K562 (cell line): ENCODE measurements around the gene MYBPC3. TPM values are rescaled to one million over a fixed set of nuclear protein-coding genes. Genes with fewer than 3 reads are reported as not detected.

Experiments
- CBX8 ChIP-seq: fragments of 200-600 bp; sonication (generic); IDR thresholded peaks from 2 replicates; pipeline ENCODE4 v1.6.1; 2012; ENCODE audit warnings: borderline replicate concordance, mixed run types, low read depth, mild to moderate bottlenecking, moderate library complexity, mixed read lengths, low read length, control low read depth, inconsistent platforms; ENCODE audit not compliant: poor library complexity, severe bottlenecking; ENCODE audit errors: extremely low read depth
- CHD4 ChIP-seq: fragments of 200-600 bp; sonication (generic); IDR thresholded peaks from 3 replicates; pipeline ENCODE4 v1.6.1; 2012; ENCODE audit warnings: low read depth, mild to moderate bottlenecking, mixed read lengths, low read length, inconsistent platforms; ENCODE audit not compliant: insufficient read depth, insufficient replicate concordance, poor library complexity, severe bottlenecking
- CLOCK ChIP-seq: fragments of 250-450 bp; sonication (Bioruptor Pico); IDR thresholded peaks from 2 replicates; pipeline ENCODE4 v1.4.0; 2020; ENCODE audit warnings: mild to moderate bottlenecking, moderate library complexity, borderline replicate concordance
- DACH1 ChIP-seq: fragments of 450-650 bp; IDR thresholded peaks from 2 replicates; pipeline ENCODE4 v1.6.1; 2018; ENCODE audit not compliant: partially characterized antibody
- DPF2 ChIP-seq: fragments of 450-650 bp; IDR thresholded peaks from 2 replicates; pipeline ENCODE4 v1.6.1; 2016
- HNRNPH1 ChIP-seq: fragments of 200-400 bp; formaldehyde crosslinking; optimal IDR thresholded peaks from 2 replicates; pipeline ENCODE3; 2017; ENCODE audit warnings: low read depth, mild to moderate bottlenecking, low read length, moderate library complexity
- ID3 ChIP-seq, 2 experiments: fragments of 250-450 bp in 1 of 2; fragments of 450-650 bp in 1 of 2; sonication (Bioruptor Pico) in 1 of 2; IDR thresholded peaks; 2 replicates each; pipeline versions ENCODE4 v1.6.1 to v1.8.0; 2016 to 2021; ENCODE audit warnings: mild to moderate bottlenecking in 2 of 2, moderate library complexity in 2 of 2, missing compliant biosample characterization in 1 of 2, missing genetic modification characterization in 1 of 2
- KHSRP ChIP-seq: fragments of 450-650 bp; IDR thresholded peaks from 2 replicates; pipeline ENCODE4 v1.6.1; 2017
- L3MBTL2 ChIP-seq: fragments of 450-650 bp; IDR thresholded peaks from 2 replicates; pipeline ENCODE4 v1.6.1; 2016; ENCODE audit warnings: mild to moderate bottlenecking, moderate library complexity
- NFXL1 ChIP-seq: fragments of 450-650 bp; formaldehyde crosslinking; IDR thresholded peaks from 2 replicates; pipeline ENCODE4 v1.4.0; 2021; ENCODE audit warnings: mild to moderate bottlenecking
- NR2C1 ChIP-seq, 2 experiments: fragments of 450-650 bp; IDR thresholded peaks; 2 replicates each; pipeline ENCODE4 v1.6.1; 2017; ENCODE audit warnings: mild to moderate bottlenecking in 2 of 2, antibody characterized with exemption in 1 of 2, inconsistent platforms in 1 of 2, missing compliant biosample characterization in 1 of 2, missing genetic modification characterization in 1 of 2
- PML ChIP-seq: IDR thresholded peaks from 2 replicates; pipeline ENCODE4 v1.6.1; 2012; ENCODE audit warnings: low read length, inconsistent platforms
- POLR2H ChIP-seq: IDR thresholded peaks from 2 replicates; pipeline ENCODE4 v1.6.1; 2016; ENCODE audit warnings: missing genetic modification characterization, low read depth, mild to moderate bottlenecking, control low read depth, missing compliant biosample characterization, moderate library complexity
- RCOR1 ChIP-seq, 2 experiments: IDR thresholded peaks; 2 replicates each; pipeline ENCODE4 v1.6.1; 2012; ENCODE audit warnings: low read depth in 2 of 2, low read length in 2 of 2, borderline replicate concordance in 1 of 2, improper control_type of control experiment in 1 of 2
- RHOXF2B ChIP-seq: fragments of 250-450 bp; sonication (Bioruptor Pico); conservative IDR thresholded peaks from 2 replicates; pipeline ENCODE4 v1.5.1; 2021
- SLC30A9 ChIP-seq: fragments of 250-450 bp; sonication (Bioruptor Pico); IDR thresholded peaks from 2 replicates; pipeline ENCODE4 v1.8.0; 2022; ENCODE audit warnings: mild to moderate bottlenecking, moderate library complexity
- STAT6 ChIP-seq: sonication (generic); formaldehyde crosslinking; IDR thresholded peaks from 2 replicates; pipeline ENCODE4 v1.8.1; 2023; ENCODE audit warnings: mild to moderate bottlenecking, missing genetic modification reagents
- ZBTB5 ChIP-seq: fragments of 450-650 bp; IDR thresholded peaks from 2 replicates; pipeline ENCODE4 v1.6.1; 2017; ENCODE audit warnings: antibody characterized with exemption
- ZNF707 ChIP-seq: fragments of 250-450 bp; sonication (Bioruptor Pico); conservative IDR thresholded peaks from 2 replicates; pipeline ENCODE4 v1.8.0; 2022; ENCODE audit warnings: inconsistent platforms, mild to moderate bottlenecking, moderate library complexity
- polyA plus RNA-seq, 8 experiments: library from polyadenylated mRNA; depleted of rRNA in 4 of 8; stranded (reverse) in 5 of 8; unstranded in 3 of 8; fragments of >200 nt; fragmentation: Nextera tagmentation in 2 of 8; fragmentation: Illumina TruSeq in 1 of 8; extraction: Ambion mirVana in 2 of 8; extraction: Trizol in 1 of 8; gene quantifications; 2 replicates each; pipeline versions ENCODE4 v1.2.1 to v1.2.3, GENCODE V29; 2011 to 2014; ENCODE audit warnings: inconsistent platforms in 1 of 8, missing spikeins in 1 of 8
- total RNA-seq, 7 experiments: library from RNA; depleted of rRNA in 6 of 7; stranded (reverse); fragments of >200 nt in 6 of 7; fragmentation: Illumina TruSeq in 2 of 7; extraction: Trizol in 2 of 7; gene quantifications; 2 replicates each; pipeline versions ENCODE4 v1.2.1 to v1.2.3, GENCODE V29; 2011 to 2021; ENCODE audit warnings: low replicate concordance in 1 of 7

MYBPC3 gene
- total and polyA plus RNA-seq, 9 of the 15 experiments (the other 6 are each of a cell fraction or from before 2014, with no cell fraction given): 0.01 TPM; not detected in 8

- no peak for TF ChIP-seq CLOCK
- peak in 1 of 2 experiments; percentile 93; a peak in 2 of 4 replicates for TF ChIP-seq RCOR1 (IDR thresholded peaks at IDR 0.05; ENCODE audit: borderline replicate concordance in 1 of 2, low read depth in 2 of 2, low read length in 2 of 2)
- TF ChIP-seq L3MBTL2: peak; percentile 62; the same call in 1 of the 2 replicates
- peak; percentile 90 for TF ChIP-seq NR2C1 (IDR thresholded peaks at IDR 0.05)
- peak; percentile 92 for TF ChIP-seq NR2C1 (tag; IDR thresholded peaks at IDR 0.05)
- peak; percentile 43; the same call in 1 of the 2 replicates for TF ChIP-seq DPF2
- TF ChIP-seq STAT6 (CRISPR knock-in tag): no peak
- TF ChIP-seq SLC30A9 (CRISPR knock-in tag): no peak
- no peak for TF ChIP-seq PML
- TF ChIP-seq CBX8: no peak
- no peak for TF ChIP-seq ID3 (CRISPR knock-in tag; IDR thresholded peaks at IDR 0.05)
- TF ChIP-seq ID3 (tag; IDR thresholded peaks at IDR 0.05): peak; percentile 31; the same call in 1 of the 2 replicates
- no peak for TF ChIP-seq KHSRP
- no peak for TF ChIP-seq RHOXF2B (CRISPR knock-in tag)
- no peak for TF ChIP-seq CHD4
- TF ChIP-seq HNRNPH1: no peak
- TF ChIP-seq ZBTB5: 0 out of 2 replicates have a peak, but pooled peaks have one; percentile 17
- no peak for TF ChIP-seq POLR2H
- no peak for TF ChIP-seq DACH1
- TF ChIP-seq NFXL1 (CRISPR knock-in tag): no peak
- TF ChIP-seq ZNF707: no peak
These were observed 15.1 kb downstream of the MYBPC3 start (continued) for GRCh38 chr11:47337229-47337924.
